AG04449 (cell line): Measurements from ENCODE around the gene ANKRD9.

Source experiments
- CTCF ChIA-PET: fragments of 350-600 bp; formaldehyde crosslinking; extraction: SDS; loops from one replicate; lab custom pipeline; 2021; ENCODE audit warnings: antibody characterized with exemption; lab: Yijun Ruan, JAX
- POLR2A ChIA-PET: fragments of 400-600, 350-600 bp; formaldehyde crosslinking; extraction: SDS; loops from one replicate; lab custom pipeline; 2020; ENCODE audit warnings: antibody characterized with exemption, inconsistent platforms; lab: Yijun Ruan, JAX
- DNase-seq: peaks from one replicate; pipeline ENCODE4 v3.0.0-alpha.2; 2010; ENCODE audit warnings: low read depth, low spot score
- H3K4me3 ChIP-seq: 2 replicates; pipeline ENCODE4 v1.5.1; 2011; ENCODE audit warnings: low read depth, mild to moderate bottlenecking, control low read depth, low read length
- CTCF ChIP-seq: IDR thresholded peaks from one replicate; pipeline ENCODE4 v1.5.1; 2011; ENCODE audit warnings: mild to moderate bottlenecking, moderate library complexity, low read length, control low read depth, inconsistent platforms; ENCODE audit not compliant: insufficient read depth; ENCODE audit errors: missing control alignments

The ANKRD9 gene

GRCh38 chr14:102472791-102473150 lies 36.8 kb downstream of the ANKRD9 start:
- CTCF ChIA-PET, result interaction anchor here (0.6 to 1.6 kb wide), 3 partner anchors 25 to 43 kb away, joined by 3 to 9 read pairs (median 3); no protein-coding TSS in a partner anchor

GRCh38 chr14:102471921-102472790 lies 37.4 kb downstream of the ANKRD9 start:
- POLR2A ChIA-PET, result no interaction called here

More at GRCh38 chr14:102472791-102473150, 36.8 kb downstream of the ANKRD9 start:
- no peak for DNase-seq
- no peak for TF ChIP-seq CTCF
- POLR2A ChIA-PET, result no interaction called here
- no peak overlapping the region for H3K4me3 ChIP-seq

GRCh38 chr14:102469261-102469660 lies 40.3 kb downstream of the ANKRD9 start:
- TF ChIP-seq CTCF, result no peak
- ChIA-PET CTCF (interaction anchor here (1.5 kb wide), 1 partner anchor 31 kb away, joined by 6 read pairs; no protein-coding TSS in a partner anchor), POLR2A (no interaction called here)
- no peak overlapping the region for H3K4me3 ChIP-seq
- no peak for DNase-seq

More at GRCh38 chr14:102471921-102472790, 37.4 kb downstream of the ANKRD9 start:
- CTCF ChIA-PET, result interaction anchor here (0.7 to 1.6 kb wide), 3 partner anchors 34 to 44 kb away, joined by 3 to 9 read pairs (median 3); no protein-coding TSS in a partner anchor
- no peak for DNase-seq
- no peak for TF ChIP-seq CTCF
- no peak overlapping the region for H3K4me3 ChIP-seq

GRCh38 chr14:102464846-102465341 lies 44.7 kb downstream of the ANKRD9 start:
- DNase-seq, result no peak
- POLR2A ChIA-PET, result no interaction called here
- TF ChIP-seq CTCF, result no peak
- CTCF ChIA-PET, result interaction anchor here (0.9 kb wide), 1 partner anchor 27 kb away, joined by 4 read pairs; no protein-coding TSS in a partner anchor
- no peak overlapping the region for H3K4me3 ChIP-seq

GRCh38 chr14:102464006-102464405 lies 45.6 kb downstream of the ANKRD9 start:
- ChIA-PET CTCF (interaction anchor here (0.9 kb wide), 1 partner anchor 26 kb away, joined by 4 read pairs; no protein-coding TSS in a partner anchor), POLR2A (no interaction called here)
- TF ChIP-seq CTCF, result no peak
- no peak overlapping the region for H3K4me3 ChIP-seq
- DNase-seq, result no peak

GRCh38 chr14:102462391-102462790 lies 47.2 kb downstream of the ANKRD9 start:
- ChIA-PET CTCF (interaction anchor here (1.4 kb wide), 1 partner anchor 24 kb away, joined by 7 read pairs; no protein-coding TSS in a partner anchor), POLR2A (no interaction called here)
- DNase-seq, result no peak
- H3K4me3 ChIP-seq, result no peak overlapping the region
- TF ChIP-seq CTCF, result no peak
